ENCODE measurements around the gene BRD2. TPM values are rescaled to one million over a fixed set of nuclear protein-coding genes. Genes with fewer than 3 reads are reported as not detected.
A peak's percentile ranks its signal among the peaks of the same experiment; 100 is the strongest.

The BRD2 gene
- total RNA-seq, 2 donors from 2014 or later: 216 to 254 TPM

- Mint-ChIP-seq H3K27ac (no peak overlapping the region), H3K36me3 (no peaks in the 10 kb centered on the region), H3K9me3 (no peaks in the 10 kb centered on the region)
- DNase-seq (ENCODE audit: low spot score in 2 of 2) (no peak), ATAC-seq (no peak)
Observed at GRCh38 chr6:33028220-33028849, 59.9 kb downstream of the BRD2 start.

- no peak for DNase-seq (ENCODE audit: low spot score in 2 of 2)
- H3K27ac Mint-ChIP-seq: peak overlapping the region in 1 of 2 donors; percentile 42
- no peaks in the 10 kb centered on the region for H3K9me3 Mint-ChIP-seq
- peak; percentile 68 to 79 for ATAC-seq
- no peaks in the 10 kb centered on the region for H3K36me3 Mint-ChIP-seq
Observed at GRCh38 chr6:33029328-33030184, 61.2 kb downstream of the BRD2 start.

- H3K36me3 Mint-ChIP-seq: peaks cover 3 to 4% of the 10 kb centered on the region in 2 donors
- H3K27ac Mint-ChIP-seq: no peak overlapping the region
- ATAC-seq (no peak), DNase-seq (ENCODE audit: low spot score in 2 of 2) (no peak)
- H3K9me3 Mint-ChIP-seq: peaks cover 3 to 4% of the 10 kb centered on the region in 2 donors
Observed at GRCh38 chr6:33030245-33030644, 61.9 kb downstream of the BRD2 start.

Other genes starting within 250 kb of the BRD2 start
- not detected for gene HLA-DQA2, start 227.2 kb upstream of the BRD2 start, total RNA-seq
- gene HLA-DQB2, start 205.1 kb upstream of the BRD2 start, total RNA-seq: under 1 TPM in 1 of 2 donors, not detected in 1; 0.54 TPM
- gene HLA-DOB, start 151.6 kb upstream of the BRD2 start, total RNA-seq: 1 to 10 TPM; 3.8 to 4.0 TPM
- gene TAP2, start 129.9 kb upstream of the BRD2 start, total RNA-seq: 100 to 1,000 TPM; 118 to 128 TPM
- gene PSMB8, start 124.5 kb upstream of the BRD2 start, total RNA-seq: 100 to 1,000 TPM; 334 to 353 TPM
- 100 to 1,000 TPM; 234 to 319 TPM for gene TAP1, start 114.9 kb upstream of the BRD2 start, total RNA-seq
- 100 to 1,000 TPM; 202 to 262 TPM for gene PSMB9, start 114.4 kb upstream of the BRD2 start, total RNA-seq
- 1 to 10 TPM; 2.8 to 4.5 TPM for gene HLA-DMB, start 27.6 kb upstream of the BRD2 start, total RNA-seq
- gene HLA-DMA, start 15.5 kb upstream of the BRD2 start, total RNA-seq: 10 to 100 TPM; 23.0 to 33.5 TPM
- gene HLA-DOA, start 41.0 kb downstream of the BRD2 start, total RNA-seq: 1 to 10 TPM; 1.8 to 3.2 TPM
- 10 to 100 TPM; 24.4 to 45.8 TPM for gene HLA-DPA1, start 105.1 kb downstream of the BRD2 start, total RNA-seq
- 10 to 100 TPM; 10.6 to 39.0 TPM for gene HLA-DPB1, start 107.4 kb downstream of the BRD2 start, total RNA-seq
- gene COL11A2, start 223.9 kb downstream of the BRD2 start, total RNA-seq: 1 to 10 TPM; 1.8 to 4.6 TPM
- 10 to 100 TPM; 46.6 to 89.0 TPM for gene RXRB, start 232.1 kb downstream of the BRD2 start, total RNA-seq
- 10 to 100 TPM; 45.8 to 78.2 TPM for gene SLC39A7, start 232.3 kb downstream of the BRD2 start, total RNA-seq
- 10 to 100 TPM; 14.7 to 17.5 TPM for gene HSD17B8, start 236.1 kb downstream of the BRD2 start, total RNA-seq
- 10 to 100 TPM; 30.3 to 46.5 TPM for gene RING1, start 239.9 kb downstream of the BRD2 start, total RNA-seq

Data from activated naive CD4-positive, alpha-beta T cell treated with anti-CD3 and anti-CD28 coated beads, Interleukin-2, amount 50 U/mL, for 72 hours (primary cell).